H1 (cell line): ENCODE data around the gene CLCF1. TPM values are rescaled to one million over a fixed set of nuclear protein-coding genes. Genes with fewer than 3 reads are reported as not detected.

Source experiments
- CTCF ChIA-PET: fragments of 300-600 bp; sonication (Branson Sonifier 250); formaldehyde crosslinking; loops from one replicate; lab custom pipeline; 2021; ENCODE audit not compliant: partially characterized antibody; lab: Charles Lee
- POLR2A ChIA-PET: fragments of 300-600 bp; sonication (Branson Sonifier 250); formaldehyde crosslinking; loops from one replicate; lab custom pipeline; 2021; ENCODE audit warnings: inconsistent platforms; ENCODE audit not compliant: partially characterized antibody; lab: Charles Lee
- DNase-seq, 2 experiments: peaks; one replicate each; pipeline versions ENCODE4 v3.0.0 to v3.0.0-alpha.2; 2010 to 2022; ENCODE audit warnings: low spot score in 2 of 2, low read depth in 1 of 2, mixed read lengths in 1 of 2
- FAIRE-seq: peaks from 2 replicates; lab custom pipeline; 2011; peaks lifted over from hg19 to GRCh38; lab: Jason Lieb, UNC
- H2AFZ ChIP-seq: 2 replicates; pipeline ENCODE4 v1.8.1; 2012; ENCODE audit warnings: low read length, inconsistent platforms
- H2AK5ac ChIP-seq: 2 replicates; pipeline ENCODE4 v1.6.1; 2013; ENCODE audit warnings: low read depth, low read length
- H2BK120ac ChIP-seq: replicated peaks from 2 replicates; pipeline ENCODE3; 2013; ENCODE audit warnings: low read depth, low read length, inconsistent platforms
- H2BK12ac ChIP-seq: 2 replicates; pipeline ENCODE4 v1.6.1; 2013; ENCODE audit warnings: low read depth, low read length
- H2BK15ac ChIP-seq: 2 replicates; pipeline ENCODE4 v1.6.1; 2013; ENCODE audit warnings: low read length
- H2BK20ac ChIP-seq: 2 replicates; pipeline ENCODE4 v1.6.1; 2013; ENCODE audit warnings: low read length
- H2BK5ac ChIP-seq: 2 replicates; pipeline ENCODE4 v1.6.1; 2013; ENCODE audit warnings: low read depth, low read length
- H3K14ac ChIP-seq: 2 replicates; pipeline ENCODE4 v1.6.1; 2013; ENCODE audit warnings: inconsistent platforms; ENCODE audit not compliant: insufficient read length
- H3K18ac ChIP-seq: 2 replicates; pipeline ENCODE4 v1.6.1; 2013; ENCODE audit warnings: low read length; ENCODE audit errors: extremely low read depth
- H3K23ac ChIP-seq: 2 replicates; pipeline ENCODE4 v1.6.1; 2013; ENCODE audit warnings: inconsistent platforms; ENCODE audit not compliant: insufficient read length
- H3K23me2 ChIP-seq: 2 replicates; pipeline ENCODE4 v1.6.1; 2013; ENCODE audit warnings: low read depth, low read length
- H3K27ac ChIP-seq: 2 replicates; pipeline ENCODE4 v1.6.1; 2011; ENCODE audit warnings: low read depth, low read length, inconsistent platforms
- H3K27me3 ChIP-seq, 4 experiments: replicated peaks in 1 of 4; 1 replicate in 1 of 4; 2 replicates in 3 of 4; pipeline versions ENCODE4 v1.6.1 to v1.8.1; 2011 to 2013; ENCODE audit warnings: low read length in 3 of 4, mild to moderate bottlenecking in 3 of 4, inconsistent platforms in 2 of 4, mixed read lengths in 2 of 4, moderate library complexity in 1 of 4; ENCODE audit not compliant: control insufficient read depth in 3 of 4, insufficient read depth in 3 of 4; ENCODE audit errors: extremely low read depth in 1 of 4
- H3K36me3 ChIP-seq, 4 experiments: 2 replicates each; pipeline versions ENCODE4 v1.6.1 to v1.8.1; 2011 to 2013; ENCODE audit warnings: mild to moderate bottlenecking in 4 of 4, low read length in 3 of 4, moderate library complexity in 2 of 4, control low read depth in 1 of 4, inconsistent platforms in 1 of 4; ENCODE audit not compliant: insufficient read depth in 4 of 4, control insufficient read depth in 2 of 4
- H3K4ac ChIP-seq: replicated peaks from 2 replicates; pipeline ENCODE3; 2013; ENCODE audit warnings: low read length, low read depth, mixed read lengths, inconsistent platforms; ENCODE audit not compliant: insufficient read length
- H3K4me1 ChIP-seq, 4 experiments: replicated peaks in 1 of 4; 1 replicate in 1 of 4; 2 replicates in 3 of 4; pipeline versions ENCODE4 v1.6.1 to v1.8.1; 2011 to 2013; ENCODE audit warnings: low read length in 3 of 4, inconsistent platforms in 2 of 4, mixed read lengths in 1 of 4; ENCODE audit not compliant: insufficient read depth in 4 of 4, control insufficient read depth in 3 of 4
- H3K4me2 ChIP-seq, 2 experiments: 2 replicates each; pipeline versions ENCODE4 v1.6.1 to v1.8.1; 2011 to 2013; ENCODE audit warnings: low read depth in 2 of 2, low read length in 2 of 2, control low read depth in 1 of 2, inconsistent platforms in 1 of 2, mild to moderate bottlenecking in 1 of 2; ENCODE audit not compliant: insufficient read depth in 1 of 2
- H3K4me3 ChIP-seq, 4 experiments: fragments of 200-600, 300-600 bp in 1 of 4; sonication (generic), shearing (Covaris generic), sonication (Bioruptor Twin) in 1 of 4; 2 replicates each; pipeline versions ENCODE4 v1.5.1 to v1.8.1; 2011 to 2016; ENCODE audit warnings: low read length in 4 of 4, low read depth in 3 of 4, control low read depth in 2 of 4, inconsistent platforms in 2 of 4, mild to moderate bottlenecking in 2 of 4, mixed read lengths in 1 of 4, moderate library complexity in 1 of 4; ENCODE audit not compliant: insufficient read depth in 2 of 4; ENCODE audit errors: extremely low read depth in 1 of 4
- H3K56ac ChIP-seq: replicated peaks from 2 replicates; pipeline ENCODE3; 2013; ENCODE audit warnings: low read depth, mild to moderate bottlenecking, mixed read lengths, low read length, inconsistent platforms; ENCODE audit not compliant: insufficient read length
- H3K79me1 ChIP-seq: 2 replicates; pipeline ENCODE4 v1.6.1; 2013; ENCODE audit warnings: low read depth, low read length, control low read depth
- H3K79me2 ChIP-seq, 2 experiments: 2 replicates each; pipeline versions ENCODE4 v1.6.1 to v1.8.1; 2012 to 2013; ENCODE audit warnings: low read length in 2 of 2, mild to moderate bottlenecking in 2 of 2, inconsistent platforms in 1 of 2; ENCODE audit not compliant: insufficient read depth in 2 of 2, control insufficient read depth in 1 of 2
- H3K9ac ChIP-seq, 4 experiments: replicated peaks in 1 of 4; 1 replicate in 1 of 4; 2 replicates in 3 of 4; pipeline versions ENCODE4 v1.6.1 to v1.8.1; 2011 to 2013; ENCODE audit warnings: low read depth in 3 of 4, low read length in 3 of 4, control low read depth in 2 of 4, mild to moderate bottlenecking in 2 of 4, moderate library complexity in 2 of 4, inconsistent platforms in 1 of 4; ENCODE audit errors: extremely low read depth in 1 of 4
- H3K9me3 ChIP-seq, 2 experiments: 2 replicates each; pipeline versions ENCODE4 v1.6.1 to v1.8.1; 2012 to 2013; ENCODE audit warnings: mild to moderate bottlenecking in 2 of 2, moderate library complexity in 2 of 2, control low read depth in 1 of 2, inconsistent platforms in 1 of 2, low read depth in 1 of 2, low read length in 1 of 2, mixed read lengths in 1 of 2; ENCODE audit not compliant: insufficient read depth in 2 of 2
- H4K20me1 ChIP-seq, 2 experiments: replicated peaks in 1 of 2; 2 replicates each; pipeline versions ENCODE3 to v1.8.1; 2011 to 2013; ENCODE audit warnings: inconsistent platforms in 2 of 2, low read length in 2 of 2, mild to moderate bottlenecking in 1 of 2; ENCODE audit not compliant: insufficient read depth in 2 of 2, control insufficient read depth in 1 of 2
- H4K5ac ChIP-seq: 2 replicates; pipeline ENCODE4 v1.6.1; 2013; ENCODE audit warnings: low read length, low read depth, mixed read lengths, inconsistent platforms; ENCODE audit not compliant: insufficient read length
- H4K8ac ChIP-seq: 2 replicates; pipeline ENCODE4 v1.8.0; 2013; ENCODE audit warnings: mild to moderate bottlenecking, moderate library complexity, low read length, inconsistent platforms; ENCODE audit not compliant: insufficient read depth; ENCODE audit errors: extremely low read depth
- H4K91ac ChIP-seq: replicated peaks from 2 replicates; pipeline ENCODE3; 2013; ENCODE audit warnings: low read length, mixed read lengths, inconsistent platforms; ENCODE audit not compliant: insufficient read length
- BRCA1 ChIP-seq: IDR thresholded peaks from 2 replicates; pipeline ENCODE4 v1.6.1; 2012; ENCODE audit warnings: low read depth, low read length, improper control_type of control experiment
- CHD1 ChIP-seq: IDR thresholded peaks from 2 replicates; pipeline ENCODE4 v1.6.1; 2012; ENCODE audit warnings: low read depth, low read length, improper control_type of control experiment
- EP300 ChIP-seq, 2 experiments: IDR thresholded peaks; 1 replicate in 1 of 2; 2 replicates in 1 of 2; pipeline ENCODE4 v1.6.1; 2011 to 2012; ENCODE audit warnings: low read depth in 2 of 2, low read length in 2 of 2, mild to moderate bottlenecking in 2 of 2, borderline replicate concordance in 1 of 2, inconsistent platforms in 1 of 2, moderate library complexity in 1 of 2
- EZH2 ChIP-seq: fragments of 200-600 bp; sonication (generic); IDR thresholded peaks from 2 replicates; pipeline ENCODE4 v1.7.1; 2012; ENCODE audit warnings: low read depth, mild to moderate bottlenecking, moderate library complexity, low read length, inconsistent platforms; ENCODE audit not compliant: severe bottlenecking
- JUN ChIP-seq: IDR thresholded peaks from 2 replicates; pipeline ENCODE4 v1.6.1; 2011; ENCODE audit warnings: low read depth, mild to moderate bottlenecking, improper control_type of control experiment, low read length
- KDM1A ChIP-seq: fragments of 200-600, 300-600 bp; sonication (generic); IDR thresholded peaks from 2 replicates; pipeline ENCODE4 v1.7.1; 2016; ENCODE audit warnings: mild to moderate bottlenecking, low read length, borderline replicate concordance
- KDM4A ChIP-seq: IDR thresholded peaks from one replicate; pipeline ENCODE4 v1.7.1; 2012; ENCODE audit warnings: low read depth, mild to moderate bottlenecking, moderate library complexity, low read length, inconsistent platforms; ENCODE audit not compliant: severe bottlenecking
- RNF2 ChIP-seq: fragments of 200-900, 300-1000 bp; sonication (generic); IDR thresholded peaks from 2 replicates; pipeline ENCODE4 v1.7.1; 2016; ENCODE audit warnings: borderline replicate concordance, low read depth, mild to moderate bottlenecking, antibody characterized with exemption, low read length; ENCODE audit not compliant: poor library complexity, severe bottlenecking; ENCODE audit errors: missing control alignments
- SIRT6 ChIP-seq: IDR thresholded peaks from one replicate; pipeline ENCODE4 v1.7.1; 2012; ENCODE audit warnings: low read length, inconsistent platforms
- YY1 ChIP-seq: IDR thresholded peaks from 2 replicates; pipeline ENCODE4 v1.6.1; 2011; ENCODE audit warnings: low read depth, mild to moderate bottlenecking, low read length
- WGBS, 2 experiments: shearing (Covaris generic) in 1 of 2; methylation state at CpG; one replicate each; pipeline versions ENCODE4 v1.1.6 to v1.1.7; 2013 to 2015; ENCODE audit warnings: low lambda C conversion rate in 2 of 2, mixed read lengths in 2 of 2, inconsistent platforms in 1 of 2, low coverage in 1 of 2, missing lambda C conversion rate in 1 of 2; ENCODE audit not compliant: insufficient replicate concordance in 2 of 2, insufficient coverage in 1 of 2, insufficient read length in 1 of 2; ENCODE audit errors: extremely low coverage in 1 of 2, missing lambda C conversion rate in 1 of 2; 5-methylcytosine and 5-hydroxymethylcytosine counted together
- polyA plus RNA-seq, 7 experiments: library from polyadenylated mRNA; depleted of rRNA in 3 of 7; stranded (reverse) in 5 of 7; unstranded in 2 of 7; fragments of >200 nt in 5 of 7; fragments of 200-250 nt in 2 of 7; gene quantifications; 1 replicate in 5 of 7; 2 replicates in 1 of 7; 4 replicates in 1 of 7; pipeline versions ENCODE4 v1.2.1 to v1.2.3, GENCODE V29; 2011 to 2013; ENCODE audit warnings: missing spikeins in 2 of 7, mixed read lengths in 2 of 7
- total RNA-seq: library from RNA; stranded (reverse); fragmentation: NEBNext Ultra II Directional; extraction: Animal tissue kit (Norgen Biotek cat#: 25700); gene quantifications from 2 replicates; pipeline ENCODE4 v1.2.1, GENCODE V29; 2021
- TF ChIP-seq, protein P1 (sequence below): IDR thresholded peaks from 2 replicates; pipeline ENCODE4 v1.6.1; 2012; ENCODE audit warnings: inconsistent platforms
- TF ChIP-seq, protein P2 (sequence below): IDR thresholded peaks from 2 replicates; pipeline ENCODE4 v1.6.1; 2012; ENCODE audit warnings: inconsistent platforms

Gene CLCF1
- total and polyA plus RNA-seq, 2 of the 8 experiments (the other 6 are each of a cell fraction or from before 2014, with no cell fraction given), result 0.32 to 1.2 TPM

DNA sequence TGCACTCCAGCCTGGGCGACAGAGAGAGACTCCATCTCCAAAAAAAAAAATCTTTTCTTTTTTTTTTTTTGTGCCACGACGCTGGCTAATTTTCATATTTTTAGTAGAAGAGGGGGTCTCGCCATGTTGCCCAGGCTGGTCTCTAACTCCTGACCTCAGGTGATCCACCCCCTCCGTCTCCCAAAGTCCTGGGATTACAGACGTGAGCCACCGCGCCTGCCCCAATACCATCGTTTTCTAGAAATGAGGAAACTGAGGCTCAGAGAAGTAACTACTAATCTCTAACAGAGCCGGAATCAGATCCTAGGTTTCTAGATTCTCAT, 56.6 kb downstream of the CLCF1 start:
- Histone ChIP-seq H2AFZ (peak overlapping the region; percentile 61; the same call in 1 of the 2 replicates), H3K4me1 (peaks cover 0 to 3% (median 0%) of the 10 kb centered on the region in 4 experiments; a peak in 2 of 7 replicates), H3K9me3 (no peaks in the 10 kb centered on the region), H4K20me1 (peaks cover 0 to 3% of the 10 kb centered on the region in 2 experiments), H3K23me2 (peaks cover 3% of the 10 kb centered on the region; the same call in 1 of the 2 replicates), H4K91ac (no peak overlapping the region), H3K4ac (no peak overlapping the region), H3K23ac (no peak overlapping the region), H3K18ac (no peak overlapping the region; the same call in 1 of the 2 replicates), H2BK12ac (no peak overlapping the region), H2BK15ac (no peak overlapping the region), H3K79me2 (no peaks in the 10 kb centered on the region), H3K27ac (no peak overlapping the region), H3K9ac (0 out of 7 replicates have a peak overlapping the region, but pooled peaks of 2 of the 4 experiments have one; percentile 0 to 29), H3K4me3 (peak overlapping the region; percentile 41 to 89 (median 68)), H3K36me3 (0 out of 8 replicates have a peak, but pooled peaks cover 0 to 1% (median 0%) of the 10 kb centered on the region in 4 experiments), H3K4me2 (peak overlapping the region; percentile 68 to 86), H2BK120ac (no peak overlapping the region), H2BK20ac (no peak overlapping the region), H3K79me1 (no peaks in the 10 kb centered on the region), H3K56ac (no peak overlapping the region), H2BK5ac (no peak overlapping the region), H3K27me3 (peaks cover 5 to 16% (median 11%) of the 10 kb centered on the region in 4 experiments; a peak in 6 of 7 replicates), H3K14ac (no peak overlapping the region), H4K5ac (no peak overlapping the region), H4K8ac (no peak overlapping the region), H2AK5ac (no peak overlapping the region)
- no peak for DNase-seq
- POLR2A ChIA-PET, result interaction anchor here (0.9 to 2.4 kb wide), 7 partner anchors 14 to 77 kb away, joined by 3 to 9 read pairs (median 7); partner anchors contain the start of gene SSH3
- no peak for FAIRE-seq
- WGBS, 2 experiments, result 3% methylated on average over 8 of the region's 10 CpGs; no CpG with 5 or more reads in 1 of the 2 experiments
- CTCF ChIA-PET, result interaction anchor here (0.6 to 11.4 kb wide), 35 partner anchors 8 to 1025 kb away, joined by 3 to 186 read pairs (median 4); partner anchors contain the start of genes ANKRD13D, GRK2, POLD4 and TMEM151A
- TF ChIP-seq KDM4A (no peak), EZH2 (no peak), JUN (no peak), CHD1 (no peak), YY1 (no peak), BRCA1 (no peak), SIRT6 (no peak), RNF2 (no peak), EP300 (IDR thresholded peaks at IDR 0.05; ENCODE audit: borderline replicate concordance in 1 of 2, low read depth in 2 of 2, low read length in 2 of 2) (no peak), KDM1A (no peak)
- TF ChIP-seq, protein P1, sequence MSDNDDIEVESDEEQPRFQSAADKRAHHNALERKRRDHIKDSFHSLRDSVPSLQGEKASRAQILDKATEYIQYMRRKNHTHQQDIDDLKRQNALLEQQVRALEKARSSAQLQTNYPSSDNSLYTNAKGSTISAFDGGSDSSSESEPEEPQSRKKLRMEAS, result no peak
- TF ChIP-seq, protein P2, sequence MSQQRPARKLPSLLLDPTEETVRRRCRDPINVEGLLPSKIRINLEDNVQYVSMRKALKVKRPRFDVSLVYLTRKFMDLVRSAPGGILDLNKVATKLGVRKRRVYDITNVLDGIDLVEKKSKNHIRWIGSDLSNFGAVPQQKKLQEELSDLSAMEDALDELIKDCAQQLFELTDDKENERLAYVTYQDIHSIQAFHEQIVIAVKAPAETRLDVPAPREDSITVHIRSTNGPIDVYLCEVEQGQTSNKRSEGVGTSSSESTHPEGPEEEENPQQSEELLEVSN, result no peak
- TF ChIP-seq, all 59 proteins: peak for 0
